GM12875 (cell line): ENCODE measurements around the gene COMMD6.
"Not testable (repeated sequence)": the region's sequence is repeated elsewhere in the genome, so short reads cannot be mapped to it uniquely, and the experiment has no call there.

Experiments
- H3K4me3 ChIP-seq: one replicate; pipeline ENCODE4 v1.5.1; 2011; ENCODE audit warnings: low read depth, low read length, control low read depth
- CTCF ChIP-seq: IDR thresholded peaks from 2 replicates; pipeline ENCODE4 v1.5.1; 2011; ENCODE audit warnings: low read depth, mild to moderate bottlenecking, control low read depth, inconsistent platforms, low read length, moderate library complexity, borderline replicate concordance; ENCODE audit not compliant: insufficient read depth

The COMMD6 gene

GRCh38 chr13:75549262-75550158 lies 11.9 kb upstream of the COMMD6 start, which contains the start of gene UCHL3:
TSS of gene UCHL3 (plus strand) at chr13:75549791. CDS start at chr13:75549821, 30 bp downstream.
- peak; percentile 90 for TF ChIP-seq CTCF
- peak within 1 kb of the TSS; percentile 98 for H3K4me3 ChIP-seq

GRCh38 chr13:75547917-75548316 lies 10.3 kb upstream of the COMMD6 start:
- TF ChIP-seq CTCF: no peak
- no peak overlapping the region for H3K4me3 ChIP-seq

GRCh38 chr13:75545386-75545785 lies 7.7 kb upstream of the COMMD6 start:
- not testable (repeated sequence) for H3K4me3 ChIP-seq

- TF ChIP-seq CTCF: no peak
- H3K4me3 ChIP-seq: no peak overlapping the region
Observed at GRCh38 chr13:75544681-75545330, 7.2 kb upstream of the COMMD6 start.

- TF ChIP-seq CTCF: no peak
- no peak overlapping the region for H3K4me3 ChIP-seq
Observed at GRCh38 chr13:75541961-75542360, 4.3 kb upstream of the COMMD6 start.

- TF ChIP-seq CTCF: no peak
Observed at GRCh38 chr13:75541287-75541686, 3.6 kb upstream of the COMMD6 start.

GRCh38 chr13:75533861-75534260 lies 3.8 kb downstream of the COMMD6 start:
- no peak overlapping the region for H3K4me3 ChIP-seq
- no peak for TF ChIP-seq CTCF

More at GRCh38 chr13:75541287-75541686, 3.6 kb upstream of the COMMD6 start:
- H3K4me3 ChIP-seq: no peak overlapping the region
